GM20000 (cell line): ENCODE data around the gene ABHD14A.

Experiments
- DNase-seq: peaks from one replicate; pipeline ENCODE4 v3.0.0; 2012; ENCODE audit warnings: low spot score
- TF ChIP-seq, protein P1 (sequence below): IDR thresholded peaks from 2 replicates; pipeline ENCODE4 v1.5.1; 2012; ENCODE audit warnings: mild to moderate bottlenecking, control low read depth; ENCODE audit errors: extremely low read depth, missing control alignments

ABHD14A gene

GRCh38 chr3:51955893-51956770, 18.7 kb upstream of the ABHD14A start:
- TF ChIP-seq, protein P1, sequence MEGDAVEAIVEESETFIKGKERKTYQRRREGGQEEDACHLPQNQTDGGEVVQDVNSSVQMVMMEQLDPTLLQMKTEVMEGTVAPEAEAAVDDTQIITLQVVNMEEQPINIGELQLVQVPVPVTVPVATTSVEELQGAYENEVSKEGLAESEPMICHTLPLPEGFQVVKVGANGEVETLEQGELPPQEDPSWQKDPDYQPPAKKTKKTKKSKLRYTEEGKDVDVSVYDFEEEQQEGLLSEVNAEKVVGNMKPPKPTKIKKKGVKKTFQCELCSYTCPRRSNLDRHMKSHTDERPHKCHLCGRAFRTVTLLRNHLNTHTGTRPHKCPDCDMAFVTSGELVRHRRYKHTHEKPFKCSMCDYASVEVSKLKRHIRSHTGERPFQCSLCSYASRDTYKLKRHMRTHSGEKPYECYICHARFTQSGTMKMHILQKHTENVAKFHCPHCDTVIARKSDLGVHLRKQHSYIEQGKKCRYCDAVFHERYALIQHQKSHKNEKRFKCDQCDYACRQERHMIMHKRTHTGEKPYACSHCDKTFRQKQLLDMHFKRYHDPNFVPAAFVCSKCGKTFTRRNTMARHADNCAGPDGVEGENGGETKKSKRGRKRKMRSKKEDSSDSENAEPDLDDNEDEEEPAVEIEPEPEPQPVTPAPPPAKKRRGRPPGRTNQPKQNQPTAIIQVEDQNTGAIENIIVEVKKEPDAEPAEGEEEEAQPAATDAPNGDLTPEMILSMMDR: no peak
- DNase-seq: peak; percentile 72

GRCh38 chr3:51957520-51958205, 17.2 kb upstream of the ABHD14A start:
- DNase-seq: no peak
- TF ChIP-seq, protein P1: no peak

GRCh38 chr3:51958603-51959521, 16.0 kb upstream of the ABHD14A start:
- no peak for DNase-seq
- TF ChIP-seq, protein P1: no peak

GRCh38 chr3:51959651-51960050, 15.2 kb upstream of the ABHD14A start:
- no peak for DNase-seq
- TF ChIP-seq, protein P1: no peak

- TF ChIP-seq, protein P1: no peak
- DNase-seq: no peak
Measured at GRCh38 chr3:51960386-51960785, 14.5 kb upstream of the ABHD14A start.

DNA sequence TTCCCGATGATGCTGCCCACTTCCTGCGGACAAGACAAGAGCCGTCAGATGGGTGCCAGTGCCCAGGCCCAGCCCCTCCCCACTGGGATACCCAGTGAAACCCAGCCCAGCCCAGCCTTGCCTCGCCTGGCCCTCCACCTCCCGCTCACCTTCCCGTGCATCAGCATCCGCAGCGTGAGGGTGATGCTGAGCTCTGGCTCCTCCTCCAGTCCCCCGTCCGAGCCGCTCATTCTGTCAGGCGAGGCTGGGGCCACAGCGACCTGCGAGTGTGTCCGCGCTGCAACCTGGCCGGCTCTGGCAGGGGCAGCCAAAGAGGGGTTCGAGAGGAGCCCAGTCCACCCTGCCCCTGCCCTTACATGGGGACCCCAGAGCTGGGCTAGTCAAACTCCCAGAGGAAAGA, 13.9 kb upstream of the ABHD14A start:
- DNase-seq: no peak
- TF ChIP-seq, protein P1: no peak
